ENCODE data around the gene NRXN3. TPM values are rescaled to one million over a fixed set of nuclear protein-coding genes. Genes with fewer than 3 reads are reported as not detected.

NRXN3 gene
- total RNA-seq, 1 experiment from 2014 or later = not detected

GRCh38 chr14:79652513-79653307 lies 1482.5 kb downstream of the NRXN3 start:
- DNase-seq (ENCODE audit: low read depth, low spot score) (no peak), ATAC-seq (no peak)
- Histone ChIP-seq H3K27ac (ENCODE audit: low read length) (no peak overlapping the region), H3K27me3 (ENCODE audit: control insufficient read depth, insufficient read depth, low read length) (no peaks in the 10 kb centered on the region), H3K4me3 (ENCODE audit: low read depth in 2 of 2, low read length in 2 of 2) (no peak overlapping the region), H3K4me1 (ENCODE audit: control insufficient read depth, insufficient read depth, low read length) (no peaks in the 10 kb centered on the region), H3K36me3 (ENCODE audit: control insufficient read depth, insufficient read depth, low read length) (no peaks in the 10 kb centered on the region), H3K9me3 (ENCODE audit: control insufficient read depth, insufficient read depth, low read depth, low read length) (no peaks in the 10 kb centered on the region)
- no TSS peak for BruUV-seq (replicated peaks)
- ChIA-PET POLR2A (no interaction called here), CTCF (no interaction called here)
- in situ Hi-C loops (cut with HindIII; ENCODE audit: low pct_unique_long_range_greater_than_20kb, low sequenced_read_pairs) = no loop called here
- intact Hi-C loops (cut with micrococcal nuclease; ENCODE audit: unreplicated experiment) = no loop called here
- TF ChIP-seq POLR2AphosphoS5 (IDR thresholded peaks at IDR 0.05; ENCODE audit: low read depth, low read length) = no peak
- TF ChIP-seq TCF7L2 (IDR thresholded peaks at IDR 0.05; ENCODE audit: low read depth, low read length) = no peak
- no peak for TF ChIP-seq REST (IDR thresholded peaks at IDR 0.05; ENCODE audit: insufficient read depth in 1 of 2, low read depth in 2 of 2, low read length in 1 of 2)
- no peak for TF ChIP-seq SIN3A (IDR thresholded peaks at IDR 0.05; ENCODE audit: borderline replicate concordance, insufficient read depth, low read depth, low read length)
- TF ChIP-seq CTCF (IDR thresholded peaks at IDR 0.05) = no peak

GRCh38 chr14:79656056-79656455 lies 1485.9 kb downstream of the NRXN3 start:
- TF ChIP-seq SIN3A (IDR thresholded peaks at IDR 0.05; ENCODE audit: borderline replicate concordance, insufficient read depth, low read depth, low read length) (no peak), TCF7L2 (IDR thresholded peaks at IDR 0.05; ENCODE audit: low read depth, low read length) (no peak), POLR2AphosphoS5 (IDR thresholded peaks at IDR 0.05; ENCODE audit: low read depth, low read length) (no peak), REST (IDR thresholded peaks at IDR 0.05; ENCODE audit: insufficient read depth in 1 of 2, low read depth in 2 of 2, low read length in 1 of 2) (no peak), CTCF (IDR thresholded peaks at IDR 0.05) (no peak)
- no peak overlapping the region for H3K4me3 ChIP-seq (ENCODE audit: low read depth in 2 of 2, low read length in 2 of 2)
- ChIA-PET POLR2A (no interaction called here), CTCF (no interaction called here)
- no peak for DNase-seq (ENCODE audit: low read depth, low spot score)
- BruUV-seq (replicated peaks) = no TSS peak
- no peaks in the 10 kb centered on the region for H3K36me3 ChIP-seq (ENCODE audit: control insufficient read depth, insufficient read depth, low read length)
- no peak for ATAC-seq
- no peaks in the 10 kb centered on the region for H3K4me1 ChIP-seq (ENCODE audit: control insufficient read depth, insufficient read depth, low read length)
- in situ Hi-C loops (cut with HindIII; ENCODE audit: low pct_unique_long_range_greater_than_20kb, low sequenced_read_pairs) (no loop called here), intact Hi-C loops (cut with micrococcal nuclease; ENCODE audit: unreplicated experiment) (no loop called here)
- no peaks in the 10 kb centered on the region for H3K9me3 ChIP-seq (ENCODE audit: control insufficient read depth, insufficient read depth, low read depth, low read length)
- no peak overlapping the region for H3K27ac ChIP-seq (ENCODE audit: low read length)
- H3K27me3 ChIP-seq (ENCODE audit: control insufficient read depth, insufficient read depth, low read length) = no peaks in the 10 kb centered on the region

Data from Panc1 (cell line).